ENCODE data around the gene CCDC142. TPM values are rescaled to one million over a fixed set of nuclear protein-coding genes. Genes with fewer than 3 reads are reported as not detected.
A peak's percentile ranks its signal among the peaks of the same experiment; 100 is the strongest.
"Not testable (repeated sequence)": the region's sequence is repeated elsewhere in the genome, so short reads cannot be mapped to it uniquely, and the experiment has no call there.

CCDC142 gene
- total RNA-seq, 1 donor from 2014 or later = 9.1 TPM

GRCh38 chr2:74447230-74447999 lies 35.4 kb downstream of the CCDC142 start:
- DNase-seq (ENCODE audit: low spot score) = no peak

- DNase-seq (ENCODE audit: low spot score) = no peak
Measured at GRCh38 chr2:74444498-74445318, 38.1 kb downstream of the CCDC142 start.

GRCh38 chr2:74442483-74443297 lies 40.1 kb downstream of the CCDC142 start:
- not testable (repeated sequence) for DNase-seq (ENCODE audit: low spot score)

GRCh38 chr2:74441690-74442482 lies 40.9 kb downstream of the CCDC142 start, which contains the start of gene RTKN:
RTKN (minus strand) TSS chr2:74441937; CDS start chr2:74441816, 121 bp downstream.
- peak; percentile 91 for DNase-seq (ENCODE audit: low spot score)

GRCh38 chr2:74441170-74441689 lies 41.6 kb downstream of the CCDC142 start:
- no peak for DNase-seq (ENCODE audit: low spot score)

GRCh38 chr2:74440378-74441169 lies 42.2 kb downstream of the CCDC142 start:
- peak; percentile 93 for DNase-seq (ENCODE audit: low spot score)

GRCh38 chr2:74439803-74440377 lies 42.9 kb downstream of the CCDC142 start:
- DNase-seq (ENCODE audit: low spot score) = no peak

GRCh38 chr2:74439373-74439772 lies 43.4 kb downstream of the CCDC142 start:
- no peak for DNase-seq (ENCODE audit: low spot score)

GRCh38 chr2:74438248-74438647 lies 44.5 kb downstream of the CCDC142 start:
- no peak for DNase-seq (ENCODE audit: low spot score)

- no peak for DNase-seq (ENCODE audit: low spot score)
Measured at GRCh38 chr2:74436848-74437695, 45.7 kb downstream of the CCDC142 start.

GRCh38 chr2:74436111-74436805 lies 46.5 kb downstream of the CCDC142 start:
- DNase-seq (ENCODE audit: low spot score) = no peak

- no peak for DNase-seq (ENCODE audit: low spot score)
Measured at GRCh38 chr2:74430502-74430901, 52.3 kb downstream of the CCDC142 start.

GRCh38 chr2:74429487-74430451 lies 53.0 kb downstream of the CCDC142 start:
- DNase-seq (ENCODE audit: low spot score) = no peak

- no peak for DNase-seq (ENCODE audit: low spot score)
Measured at GRCh38 chr2:74428675-74429074, 54.1 kb downstream of the CCDC142 start.

GRCh38 chr2:74427551-74427950 lies 55.2 kb downstream of the CCDC142 start:
- DNase-seq (ENCODE audit: low spot score) = no peak

GRCh38 chr2:74426181-74426758 lies 56.5 kb downstream of the CCDC142 start:
- no peak for DNase-seq (ENCODE audit: low spot score)
